HG03460 (cell line): ENCODE results near the gene DDIT4.
"Not testable (repeated sequence)": the region's sequence is repeated elsewhere in the genome, so short reads cannot be mapped to it uniquely, and the experiment has no call there.

Source experiments
- ATAC-seq: cut with Tn5 transposase; IDR thresholded peaks from one replicate; pipeline ENCODE4 v1.9.1; 2021; ENCODE audit not compliant: unreplicated experiment

Gene DDIT4

DNA sequence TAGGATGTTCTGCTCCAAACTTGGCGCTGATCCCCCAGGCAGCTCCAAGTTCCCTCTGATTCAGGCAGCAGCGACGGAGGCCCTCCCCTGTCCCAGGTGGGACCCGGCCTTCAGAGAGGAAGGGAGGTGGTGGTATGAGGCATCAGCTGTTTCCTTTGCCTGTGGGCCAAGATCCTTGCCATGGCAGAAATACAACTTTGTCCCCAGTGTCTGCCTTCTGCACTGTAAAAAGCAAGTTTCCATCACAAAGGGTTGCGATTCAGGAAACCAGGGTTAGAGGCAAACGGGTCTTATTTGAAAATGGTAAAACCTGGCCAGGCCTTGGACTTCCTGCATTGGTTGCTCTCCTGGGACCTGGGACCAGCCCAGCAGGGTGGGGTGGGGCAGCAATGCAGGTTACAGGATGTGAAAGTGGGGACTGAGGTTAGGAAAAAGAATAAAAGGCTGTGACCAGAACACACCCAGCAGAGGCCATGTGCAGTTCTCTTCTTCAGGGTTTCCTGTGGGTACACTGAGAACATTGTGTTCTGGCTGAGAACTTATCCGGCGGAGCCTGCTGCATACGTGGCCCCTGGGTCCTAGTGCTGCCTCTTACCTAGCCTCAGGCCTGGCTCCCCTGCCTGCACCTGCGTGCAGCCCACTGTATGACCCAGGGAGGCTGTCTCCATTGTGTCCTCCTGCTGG, 25.1 kb upstream of the DDIT4 start:
- ATAC-seq, result peak; percentile 79

DNA sequence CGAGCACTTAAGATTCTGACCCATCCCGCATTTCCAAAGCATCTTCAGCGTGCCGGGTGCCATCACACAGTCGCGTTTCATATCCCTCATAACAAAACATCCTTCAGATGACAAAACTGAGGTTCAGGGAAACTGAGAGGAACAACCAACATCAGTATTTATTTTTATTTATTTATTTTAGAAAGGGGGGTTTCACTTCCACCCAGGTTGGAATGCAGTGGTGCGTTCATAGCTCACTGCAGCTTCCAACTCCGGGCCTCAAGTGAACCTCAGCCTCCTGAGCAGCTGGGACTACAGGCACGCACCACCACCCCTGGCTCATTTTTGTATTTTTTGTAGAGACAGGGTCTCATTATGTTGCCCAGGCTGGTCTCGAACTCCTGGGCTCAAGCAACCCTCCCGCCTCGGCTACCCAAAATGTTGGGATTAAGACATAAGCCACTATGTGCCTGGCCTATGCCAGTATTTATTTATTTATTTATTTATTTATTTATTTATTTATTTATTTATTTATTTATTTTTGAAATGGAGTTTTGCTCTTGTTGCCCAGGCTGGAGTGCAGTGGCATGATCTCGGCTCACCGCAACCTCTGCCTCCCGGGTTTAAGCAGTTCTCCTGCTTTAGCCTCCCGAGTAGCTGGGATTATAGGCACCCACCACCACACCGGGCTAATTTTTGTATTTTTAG, 24.4 kb upstream of the DDIT4 start:
- ATAC-seq, result not testable (repeated sequence)

DNA sequence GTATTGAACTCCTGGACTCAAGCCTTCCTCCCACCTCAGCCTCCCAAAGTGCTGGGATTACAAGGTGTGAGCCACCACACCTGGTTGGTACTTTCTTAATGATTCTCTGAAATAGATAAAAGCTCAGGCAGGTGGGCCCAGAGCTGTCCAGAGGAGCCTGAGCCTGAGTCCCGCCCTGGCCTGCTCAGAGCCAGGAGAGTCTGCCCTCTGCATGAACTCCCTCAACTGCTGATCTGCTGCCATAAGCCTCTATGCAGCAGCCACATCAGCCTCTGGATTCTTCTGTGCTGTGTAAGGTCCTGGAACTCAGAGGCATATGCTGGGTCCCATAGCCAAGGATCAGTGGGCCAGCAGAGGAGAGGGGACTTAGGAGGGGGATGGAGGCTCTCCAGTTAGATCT, 23.1 kb upstream of the DDIT4 start:
- ATAC-seq, result no peak

DNA sequence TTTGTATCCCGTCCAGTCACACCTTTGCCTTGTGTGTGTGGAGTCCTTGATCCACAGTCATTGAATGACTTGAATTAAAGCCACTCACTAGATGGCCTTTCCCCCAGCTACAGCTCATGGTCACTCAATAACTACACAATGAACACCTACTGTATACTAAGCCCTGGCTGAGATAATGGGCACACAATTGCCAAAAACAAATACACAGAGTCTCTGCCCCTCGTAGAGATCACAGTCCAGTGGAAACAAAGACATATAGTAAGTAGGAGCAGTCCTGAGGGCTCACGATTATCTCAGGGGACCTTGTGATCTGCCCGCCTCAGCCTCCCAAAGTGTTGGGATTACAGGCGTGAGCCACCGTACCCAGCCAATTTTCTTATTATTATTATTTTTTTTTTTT, 22.1 kb upstream of the DDIT4 start:
- no peak for ATAC-seq

DNA sequence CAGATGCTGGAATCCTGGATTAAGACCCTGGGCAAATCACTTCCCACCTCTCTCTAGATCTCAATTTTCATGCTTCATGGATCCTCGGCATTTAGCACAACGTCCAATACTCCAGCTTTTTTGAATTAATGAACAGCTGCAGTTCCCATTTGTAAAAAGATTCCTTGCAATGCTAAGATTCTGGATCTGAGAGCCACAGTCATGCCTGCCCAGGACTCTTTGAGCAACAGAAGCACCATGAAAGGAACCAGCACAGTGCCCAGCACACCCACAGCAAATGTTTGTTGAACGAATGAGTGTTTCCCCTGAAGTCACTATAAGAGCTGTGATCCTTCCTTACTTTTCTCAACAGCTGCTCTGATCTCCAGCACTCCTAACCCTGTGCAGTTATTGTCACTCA, 20.8 kb upstream of the DDIT4 start:
- no peak for ATAC-seq

DNA sequence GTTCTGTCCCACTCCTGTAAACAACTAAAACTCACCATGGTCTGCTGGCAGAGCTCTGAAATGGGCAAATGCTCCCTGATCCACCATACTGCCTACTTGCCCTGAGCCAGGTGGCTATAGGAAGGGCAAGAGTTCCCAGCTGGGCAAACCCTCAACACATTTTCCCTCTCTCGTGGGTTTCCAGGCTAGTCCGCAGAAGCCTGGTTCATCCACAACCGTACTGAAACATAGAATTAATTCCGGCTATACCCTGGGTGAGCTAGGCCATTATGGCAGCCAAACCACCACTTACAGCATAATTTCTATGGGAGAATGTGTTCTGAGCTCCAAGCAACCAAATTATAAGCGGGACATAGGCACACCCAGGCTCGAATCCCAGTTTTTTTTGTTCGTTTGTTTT, 20.1 kb upstream of the DDIT4 start:
- no peak for ATAC-seq

DNA sequence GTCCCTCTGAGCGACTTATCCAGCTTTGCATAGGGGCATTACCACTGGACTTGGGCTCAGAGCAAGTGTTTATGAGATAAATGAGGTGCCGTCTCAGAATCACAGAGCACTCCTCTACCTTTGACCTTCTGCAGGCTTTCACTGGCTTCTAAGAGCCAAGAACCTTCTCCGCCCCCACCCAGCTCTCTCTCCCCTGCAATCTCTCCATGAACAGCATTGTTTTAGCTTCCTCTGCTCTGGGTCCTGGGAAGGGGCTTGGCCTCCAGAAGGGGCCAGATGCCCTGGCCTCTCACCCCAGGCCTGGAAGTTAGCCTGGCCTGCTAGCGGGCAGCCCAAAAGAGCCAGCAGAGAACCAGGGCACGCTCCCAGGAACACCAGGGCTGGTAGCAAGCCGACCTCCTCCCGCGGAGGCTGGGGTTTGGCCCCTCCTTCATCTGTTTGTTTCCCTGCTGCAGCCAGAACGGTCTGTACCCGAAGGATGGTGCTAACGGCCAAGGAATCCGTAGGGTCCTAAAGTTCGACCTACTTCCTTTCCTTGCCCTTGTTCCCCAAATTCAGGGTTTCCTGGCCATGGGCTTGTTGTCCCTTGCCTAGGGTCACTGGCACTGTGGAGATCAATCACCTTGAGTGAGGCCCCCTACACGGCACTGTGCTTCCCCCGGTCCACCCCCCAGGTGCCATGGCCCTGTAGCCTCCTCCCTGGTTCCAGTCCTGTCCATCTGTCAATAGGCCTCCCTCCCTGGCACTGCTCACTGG, 18.7 kb upstream of the DDIT4 start:
- ATAC-seq, result no peak

DNA sequence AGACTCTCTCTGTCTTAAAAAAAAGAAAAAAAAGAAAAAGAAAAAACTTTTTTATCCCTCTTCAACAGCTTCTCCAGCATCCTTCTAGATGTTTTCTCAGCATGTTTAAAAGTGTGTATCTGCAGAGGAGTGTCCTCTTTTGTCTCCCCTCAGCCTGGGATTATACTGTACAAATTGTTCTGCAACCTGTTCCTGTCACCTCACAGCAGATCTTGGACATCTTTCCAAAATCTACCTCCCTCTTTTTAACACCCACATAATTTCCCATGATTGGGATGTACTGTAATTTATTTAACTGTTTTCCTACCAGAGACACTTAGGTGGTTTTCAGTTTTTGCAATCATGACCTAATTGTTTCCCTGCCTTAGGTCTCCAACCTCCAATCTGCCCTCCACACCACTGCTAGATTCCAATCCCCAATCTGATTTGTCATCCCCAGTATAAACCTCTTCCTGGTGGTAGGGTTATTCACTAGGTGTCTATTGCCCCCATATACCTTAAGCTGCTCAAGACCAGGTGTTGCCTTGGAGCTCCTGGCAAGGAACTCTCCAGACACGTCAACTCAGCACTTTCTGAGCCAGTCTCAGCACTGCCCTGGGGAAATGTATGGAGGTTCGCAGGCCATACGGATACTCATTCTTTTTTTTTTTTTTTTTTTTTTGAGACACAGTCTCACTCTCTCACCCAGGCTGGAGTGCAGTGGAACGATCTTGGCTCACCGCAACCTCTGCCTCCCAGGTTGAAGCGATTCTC, 17.6 kb upstream of the DDIT4 start:
- no peak for ATAC-seq

DNA sequence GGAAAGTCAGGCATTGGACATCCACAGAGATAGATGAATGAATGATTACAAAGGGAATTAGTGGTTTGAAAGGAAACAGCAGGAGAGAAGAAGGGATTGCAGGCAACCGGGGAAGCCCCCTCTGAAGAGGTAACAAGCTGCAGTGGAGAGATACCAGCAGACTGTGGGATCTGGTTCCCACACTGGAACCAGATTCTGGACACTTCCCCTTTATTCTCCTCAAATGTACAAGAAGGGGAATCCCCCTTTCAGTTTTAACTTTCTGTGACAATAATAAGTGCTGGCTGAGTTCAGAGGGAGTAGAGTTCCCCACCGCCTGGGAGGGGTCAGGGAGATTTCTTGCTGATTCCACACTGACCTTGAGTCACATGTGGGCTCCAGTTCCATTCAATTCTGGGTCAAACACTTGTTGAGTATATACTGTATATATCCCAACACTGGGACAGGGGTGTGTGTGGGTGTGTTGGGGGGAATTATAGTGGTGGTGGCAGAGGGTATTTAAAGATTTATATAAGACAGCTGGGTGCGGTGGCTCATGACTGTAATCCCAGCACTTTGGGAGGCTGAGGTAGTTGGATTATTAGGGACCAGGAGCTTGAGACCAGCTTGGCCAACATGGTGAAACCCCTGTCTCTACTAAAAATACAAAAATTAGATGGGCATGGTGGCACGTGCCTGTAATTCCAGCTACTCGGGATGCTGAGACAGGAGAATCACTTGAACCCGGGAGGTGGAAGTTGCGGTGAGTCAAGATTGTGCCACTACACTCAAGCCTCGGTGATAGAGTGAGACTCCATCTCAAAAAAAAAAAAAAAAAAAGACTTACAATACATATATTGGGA, 16.5 kb upstream of the DDIT4 start:
- ATAC-seq, result no peak

DNA sequence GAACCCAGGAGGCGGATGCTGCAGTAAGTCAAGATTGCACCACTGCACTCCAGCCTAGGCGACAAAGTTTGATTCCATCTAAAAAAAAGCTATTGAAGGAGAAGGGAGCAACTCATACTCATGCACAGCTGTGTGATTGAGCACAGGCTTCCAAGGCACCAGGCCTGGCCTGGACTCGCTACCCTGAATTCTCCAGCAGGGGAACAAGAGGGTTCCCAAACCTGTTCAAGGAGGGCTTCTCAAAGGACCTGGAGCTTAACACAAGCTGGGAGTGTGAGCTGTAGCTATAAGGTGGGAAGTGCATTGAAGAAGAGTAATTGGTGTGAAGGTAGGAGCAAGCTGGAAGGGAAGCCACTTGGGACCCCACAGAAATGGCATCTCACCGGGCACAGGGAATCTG, 15.1 kb upstream of the DDIT4 start:
- no peak for ATAC-seq

DNA sequence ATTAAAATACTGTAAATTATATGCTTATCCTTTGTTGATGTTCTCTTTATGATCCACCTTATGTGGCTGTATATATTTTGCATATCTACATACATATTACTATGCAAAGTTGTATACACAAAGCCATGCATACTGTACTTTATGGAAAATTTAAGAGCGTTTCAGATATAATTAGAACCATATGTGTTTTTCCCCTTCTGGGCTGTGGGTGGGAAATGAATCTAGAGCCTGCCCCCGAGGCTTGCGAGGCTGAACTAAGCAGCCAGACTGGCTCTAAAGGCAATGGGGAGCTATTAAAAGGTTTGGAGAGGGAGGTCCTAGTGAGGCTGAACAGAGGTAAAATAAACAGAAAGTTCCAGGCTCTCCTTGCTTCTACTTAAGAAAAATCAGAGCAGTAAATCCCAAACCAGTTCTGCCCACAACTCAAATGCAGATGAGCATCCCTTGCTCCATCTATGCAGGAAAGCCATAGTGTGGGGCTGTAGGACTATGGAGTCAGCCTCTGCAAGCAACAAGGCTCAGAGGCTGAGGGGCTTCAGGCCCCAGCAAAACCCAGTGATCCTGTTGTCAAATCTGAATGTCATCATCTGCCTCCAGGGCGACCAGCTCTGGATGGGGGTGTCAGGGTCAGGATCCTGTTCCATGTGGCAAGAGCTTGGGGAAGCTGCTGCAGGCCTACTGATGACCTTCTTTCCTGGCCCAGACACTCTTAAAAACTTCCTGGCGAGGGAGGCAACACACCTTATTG, 14.1 kb upstream of the DDIT4 start:
- ATAC-seq, result no peak

DNA sequence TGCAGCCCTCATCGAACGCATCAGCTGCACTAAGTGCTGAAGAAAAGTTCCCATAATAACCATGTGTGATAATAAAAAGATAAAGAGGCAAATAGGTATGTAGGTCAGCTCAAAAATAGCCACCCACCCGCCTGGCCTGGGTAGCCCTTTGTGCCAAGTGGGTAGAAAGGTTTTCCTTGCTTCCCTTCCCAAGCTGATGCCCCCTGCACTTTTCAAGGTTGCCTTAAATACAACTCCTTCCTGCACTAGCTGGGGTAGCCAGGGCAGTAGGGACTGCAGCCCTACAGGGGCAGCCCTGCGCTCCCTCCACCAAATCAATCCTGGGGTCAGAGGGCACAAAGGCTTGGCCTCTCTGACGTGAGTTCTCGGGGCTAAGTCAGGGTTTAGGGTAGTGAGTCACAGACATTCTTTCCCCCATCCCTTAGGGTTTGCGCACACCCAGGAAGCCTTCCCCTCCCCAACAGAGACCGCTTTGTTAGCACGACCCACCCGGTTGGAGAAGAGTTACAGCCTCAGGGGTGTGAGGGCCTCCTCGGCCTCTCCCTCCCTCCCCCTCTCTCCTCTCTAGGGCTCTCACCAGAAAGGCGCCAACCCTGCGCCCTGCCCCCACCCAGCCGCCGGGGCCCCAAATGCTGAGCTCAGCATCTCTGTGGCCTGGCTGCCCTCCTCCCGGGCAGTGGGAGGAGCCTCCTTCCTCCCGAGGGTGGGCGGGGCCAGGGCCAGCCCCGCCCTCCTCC, 13.3 kb upstream of the DDIT4 start:
- ATAC-seq, result peak; percentile 57

DNA sequence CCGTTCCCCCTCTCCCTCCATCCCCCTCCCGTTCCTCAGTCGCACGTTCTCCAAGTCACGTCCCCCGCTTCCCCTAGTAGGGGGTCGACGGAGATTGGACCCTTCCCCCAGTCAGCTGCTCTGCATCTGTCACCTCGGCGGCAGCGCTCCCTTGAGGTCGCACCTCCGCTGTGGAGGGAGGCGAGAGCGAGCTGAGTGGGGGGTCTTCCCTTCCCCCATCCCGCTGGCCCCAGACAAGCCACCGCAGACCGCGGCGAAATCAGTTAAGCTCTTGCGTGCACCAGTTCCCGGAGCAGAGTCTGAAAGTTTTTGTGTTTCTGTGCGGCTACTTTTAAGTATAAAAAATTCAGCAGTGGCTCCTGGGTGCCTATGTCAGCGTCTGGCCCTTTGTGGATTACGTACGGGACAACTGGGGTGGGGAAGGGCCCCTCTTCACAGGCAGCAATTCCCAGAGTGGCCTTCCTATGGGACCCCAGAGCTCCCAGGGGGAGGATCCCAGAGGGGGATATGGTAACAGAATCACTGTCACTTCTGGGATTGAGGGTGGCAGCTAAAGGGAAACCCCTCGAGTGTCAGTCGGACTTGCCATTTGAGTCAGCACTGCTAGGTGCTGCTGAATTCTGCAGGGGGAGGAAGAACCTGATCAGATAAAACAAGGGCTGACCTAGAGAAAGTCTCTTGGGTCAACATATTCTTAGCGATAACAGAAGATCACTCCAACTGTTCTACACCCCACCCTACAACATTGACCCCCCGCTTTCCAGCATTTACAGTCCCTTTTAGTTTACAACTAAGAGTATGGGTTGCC, 12.5 kb upstream of the DDIT4 start:
- ATAC-seq, result peak; percentile 58

DNA sequence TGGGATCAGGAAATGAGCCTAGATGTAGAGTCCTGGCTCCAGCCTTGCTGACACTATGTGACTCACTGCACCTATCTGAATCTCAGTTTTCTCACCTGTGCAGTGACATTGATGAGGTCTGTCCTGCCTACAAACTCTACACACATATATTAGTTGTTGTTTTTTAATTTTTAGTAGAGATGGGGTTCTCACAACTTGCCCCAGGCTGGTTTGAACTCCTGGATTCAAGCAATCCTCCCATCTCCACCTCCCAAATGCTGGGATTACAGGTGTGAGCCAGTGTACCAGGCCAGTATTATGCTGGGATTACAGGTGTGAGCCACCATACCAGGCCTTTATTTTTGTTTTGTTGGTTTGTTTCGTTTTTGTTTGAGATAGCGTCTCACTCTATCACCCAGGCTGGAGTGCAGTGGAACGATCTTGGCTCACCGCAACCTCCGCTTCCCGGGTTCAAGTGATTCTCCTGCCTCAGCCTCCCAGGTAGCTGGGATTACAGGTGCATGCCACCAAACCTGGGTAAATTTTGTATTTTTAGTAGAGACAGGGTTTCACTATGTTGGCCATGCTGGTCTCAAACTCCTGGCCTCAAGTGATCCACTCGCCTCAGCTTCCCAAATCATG, 11.8 kb upstream of the DDIT4 start:
- ATAC-seq, result peak; percentile 7

DNA sequence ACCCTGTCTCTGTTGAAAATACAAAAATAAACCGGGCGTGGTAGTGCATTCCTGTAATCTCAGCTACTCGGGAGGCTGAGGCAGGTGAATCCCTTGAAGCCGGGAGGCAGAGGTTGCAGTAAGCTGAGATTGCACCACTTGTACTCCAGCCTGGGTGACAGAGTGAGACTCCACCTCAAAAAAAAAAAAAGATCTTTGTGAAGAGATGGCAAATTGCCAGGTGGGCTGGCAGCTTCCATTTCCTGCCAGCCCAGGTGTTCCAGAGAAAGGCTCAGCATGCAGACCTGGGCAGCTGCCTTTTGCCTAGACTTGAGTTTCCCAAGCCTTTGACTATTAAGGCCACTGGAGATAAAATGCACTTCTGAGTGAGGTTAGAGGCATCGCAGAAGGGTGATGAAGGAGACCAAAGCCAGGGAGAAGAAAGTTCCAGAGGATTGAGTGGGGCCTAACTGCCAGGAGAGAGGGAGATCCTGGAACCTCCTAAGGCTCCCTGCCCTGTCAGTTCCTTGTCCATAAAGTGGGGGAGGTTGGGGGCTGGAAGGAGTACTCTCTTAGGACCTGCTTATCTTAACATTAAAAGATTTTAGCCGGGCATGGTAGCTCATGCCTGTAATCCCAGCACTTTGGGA, 10.0 kb upstream of the DDIT4 start:
- ATAC-seq, result no peak

DNA sequence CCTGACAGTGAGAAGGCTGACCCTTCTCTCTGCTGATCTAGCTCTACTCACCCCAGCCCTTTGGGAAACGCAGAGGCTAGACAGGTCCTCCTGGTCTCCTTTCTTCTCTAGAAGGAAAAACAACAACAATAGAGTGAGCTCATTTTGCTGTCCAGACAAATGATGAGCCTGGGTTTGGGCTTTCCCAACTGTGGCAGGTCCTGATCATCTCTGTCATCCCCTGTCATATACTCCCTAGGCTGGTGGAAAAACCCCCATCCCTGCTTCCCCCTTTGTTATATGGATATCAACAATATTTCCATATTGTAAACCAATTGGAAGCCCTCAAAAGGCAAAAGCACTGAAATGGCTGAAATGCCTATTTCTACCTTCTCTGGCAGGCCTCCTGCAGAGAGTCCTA, 9.2 kb upstream of the DDIT4 start:
- ATAC-seq, result no peak

DNA sequence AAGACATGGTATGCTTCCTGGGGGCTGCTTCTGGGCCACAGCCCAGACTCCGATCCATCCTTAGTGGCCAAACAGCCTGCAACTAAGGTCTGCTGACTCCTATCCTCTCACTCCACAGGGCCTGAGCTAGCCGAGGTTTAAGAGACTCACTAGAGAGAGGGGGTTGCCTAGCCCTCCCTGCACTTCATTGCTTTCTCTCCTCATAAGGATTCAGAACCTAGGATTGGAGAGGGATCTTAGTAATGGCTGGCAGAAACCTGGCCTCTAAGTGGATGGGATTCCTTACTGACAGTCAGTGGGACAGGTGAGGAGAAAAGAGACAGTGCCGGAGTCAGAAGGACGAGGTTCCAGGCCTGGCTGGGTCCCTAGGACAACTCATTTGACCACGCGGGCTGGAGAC, 8.2 kb upstream of the DDIT4 start:
- ATAC-seq, result no peak
